Effector memory CD4-positive, alpha-beta T cell (primary cell): ENCODE measurements around the gene USP9X.
"Not testable (repeated sequence)": the region's sequence is repeated elsewhere in the genome, so short reads cannot be mapped to it uniquely, and the experiment has no call there.

Source experiments
- DNase-seq, 3 donors: peaks; one replicate each; pipeline ENCODE4 v3.0.0-alpha.2; 2020
- H3K27ac ChIP-seq: 2 replicates; pipeline ENCODE4 v1.7.0; 2013; ENCODE audit warnings: mild to moderate bottlenecking, low read length, moderate library complexity; ENCODE audit not compliant: insufficient read depth, poor library complexity, severe bottlenecking
- H3K27me3 ChIP-seq: replicated peaks from 2 replicates; pipeline ENCODE4 v1.7.0; 2013; ENCODE audit warnings: mild to moderate bottlenecking, low read length; ENCODE audit not compliant: insufficient read depth, control insufficient read depth, poor library complexity, severe bottlenecking
- H3K36me3 ChIP-seq: 2 replicates; pipeline ENCODE4 v1.7.0; 2013; ENCODE audit warnings: mild to moderate bottlenecking, low read length, moderate library complexity; ENCODE audit not compliant: control insufficient read depth, insufficient read depth
- H3K4me1 ChIP-seq: 2 replicates; pipeline ENCODE4 v1.7.0; 2013; ENCODE audit warnings: low read length, mild to moderate bottlenecking; ENCODE audit not compliant: control insufficient read depth, insufficient read depth, poor library complexity, severe bottlenecking
- H3K4me3 ChIP-seq: 2 replicates; pipeline ENCODE4 v1.7.0; 2013; ENCODE audit warnings: low read length, low read depth, mild to moderate bottlenecking; ENCODE audit not compliant: insufficient read depth, poor library complexity, severe bottlenecking
- H3K9me3 ChIP-seq: 2 replicates; pipeline ENCODE4 v1.7.0; 2013; ENCODE audit warnings: mild to moderate bottlenecking, low read length, moderate library complexity; ENCODE audit not compliant: control insufficient read depth

The USP9X gene

GRCh38 chrX:41224605-41225004, 139.4 kb downstream of the USP9X start:
- Histone ChIP-seq H3K4me3 (no peak overlapping the region), H3K27ac (no peak overlapping the region), H3K36me3 (peaks cover 43% of the 10 kb centered on the region), H3K9me3 (no peaks in the 10 kb centered on the region), H3K4me1 (no peaks in the 10 kb centered on the region), H3K27me3 (no peaks in the 10 kb centered on the region)
- DNase-seq, result no peak

GRCh38 chrX:41233988-41234387, 148.7 kb downstream of the USP9X start:
- no peak for DNase-seq
- no peak overlapping the region for H3K4me3 ChIP-seq
- no peak overlapping the region for H3K27ac ChIP-seq
- H3K4me1 ChIP-seq, result no peaks in the 10 kb centered on the region
- peaks cover 28% of the 10 kb centered on the region for H3K36me3 ChIP-seq
- no peaks in the 10 kb centered on the region for H3K9me3 ChIP-seq
- H3K27me3 ChIP-seq, result no peaks in the 10 kb centered on the region

- not testable (repeated sequence) for DNase-seq, H3K27ac ChIP-seq, H3K4me3 ChIP-seq, H3K4me1 ChIP-seq, H3K9me3 ChIP-seq, H3K27me3 ChIP-seq
- H3K36me3 ChIP-seq, result peaks cover 26% of the 10 kb centered on the region
Observed at GRCh38 chrX:41234471-41234870, 149.2 kb downstream of the USP9X start.

- no peak overlapping the region for H3K27ac ChIP-seq
- H3K4me1 ChIP-seq, result no peaks in the 10 kb centered on the region
- peaks cover 23% of the 10 kb centered on the region for H3K36me3 ChIP-seq
- H3K4me3 ChIP-seq, result no peak overlapping the region
- H3K27me3 ChIP-seq, result no peaks in the 10 kb centered on the region
- DNase-seq, result no peak
- H3K9me3 ChIP-seq, result no peaks in the 10 kb centered on the region
Observed at GRCh38 chrX:41234962-41235361, 149.7 kb downstream of the USP9X start.

- H3K27me3 ChIP-seq, result no peaks in the 10 kb centered on the region
- DNase-seq, result no peak
- no peak overlapping the region for H3K4me3 ChIP-seq
- H3K9me3 ChIP-seq, result no peaks in the 10 kb centered on the region
- no peak overlapping the region for H3K27ac ChIP-seq
- H3K4me1 ChIP-seq, result no peaks in the 10 kb centered on the region
- H3K36me3 ChIP-seq, result peaks cover 12% of the 10 kb centered on the region
Observed at GRCh38 chrX:41236629-41237028, 151.4 kb downstream of the USP9X start.

GRCh38 chrX:41240509-41240908, 155.3 kb downstream of the USP9X start:
- Histone ChIP-seq H3K4me3 (no peak overlapping the region), H3K9me3 (no peaks in the 10 kb centered on the region), H3K27ac (no peak overlapping the region), H3K36me3 (no peaks in the 10 kb centered on the region), H3K27me3 (no peaks in the 10 kb centered on the region), H3K4me1 (no peaks in the 10 kb centered on the region)
- DNase-seq, result no peak

DNA sequence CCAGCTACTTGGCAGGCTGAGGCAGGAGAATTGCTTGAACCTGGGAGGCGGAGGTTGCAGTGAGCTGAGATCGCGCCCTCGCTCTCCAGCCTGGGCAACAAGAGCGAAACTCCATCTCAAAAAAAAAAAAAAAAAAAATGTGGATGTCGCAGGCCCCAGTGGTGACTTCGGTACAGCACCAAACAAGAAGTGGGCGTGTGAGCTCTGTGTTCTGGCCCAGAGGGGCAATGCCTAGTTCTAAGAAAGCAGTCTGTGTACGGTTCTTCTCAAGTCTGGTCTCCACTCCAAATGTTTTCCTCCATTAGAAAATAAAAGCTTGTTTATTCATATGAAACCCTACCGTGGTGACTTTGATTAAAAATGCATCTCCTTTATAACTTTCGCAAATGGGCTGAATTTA, 156.7 kb downstream of the USP9X start:
- Histone ChIP-seq H3K27ac (no peak overlapping the region), H3K4me3 (no peak overlapping the region), H3K36me3 (no peaks in the 10 kb centered on the region), H3K27me3 (no peaks in the 10 kb centered on the region), H3K9me3 (no peaks in the 10 kb centered on the region), H3K4me1 (no peaks in the 10 kb centered on the region)
- no peak for DNase-seq

DNA sequence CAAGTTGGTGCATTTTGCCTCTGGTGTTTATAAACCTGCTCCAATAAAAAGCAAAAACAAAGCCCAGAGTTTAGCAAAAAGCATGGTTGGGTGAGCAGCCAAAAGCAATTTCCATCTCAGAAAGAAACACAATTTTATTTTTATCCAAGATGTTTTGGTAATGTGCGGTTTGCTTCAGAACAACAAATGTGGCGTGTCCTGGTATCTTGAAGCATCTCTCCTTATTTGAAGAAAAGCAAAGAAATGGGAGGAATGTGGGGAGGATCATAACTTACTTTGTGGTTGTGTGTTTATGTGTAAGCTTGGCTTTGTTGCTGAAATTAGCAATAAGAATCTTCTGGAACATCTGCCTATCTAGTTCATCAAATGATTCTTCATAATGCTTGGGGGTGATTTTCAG, 160.4 kb downstream of the USP9X start:
- H3K4me3 ChIP-seq, result no peak overlapping the region
- no peaks in the 10 kb centered on the region for H3K9me3 ChIP-seq
- no peaks in the 10 kb centered on the region for H3K4me1 ChIP-seq
- no peak for DNase-seq
- no peaks in the 10 kb centered on the region for H3K27me3 ChIP-seq
- no peak overlapping the region for H3K27ac ChIP-seq
- no peaks in the 10 kb centered on the region for H3K36me3 ChIP-seq

GRCh38 chrX:41250867-41251266, 165.6 kb downstream of the USP9X start:
- Histone ChIP-seq H3K27me3 (no peaks in the 10 kb centered on the region), H3K4me3 (no peak overlapping the region), H3K27ac (no peak overlapping the region), H3K4me1 (no peaks in the 10 kb centered on the region), H3K9me3 (no peaks in the 10 kb centered on the region), H3K36me3 (no peaks in the 10 kb centered on the region)
- DNase-seq, result no peak

- Histone ChIP-seq H3K27ac (no peak overlapping the region), H3K4me3 (no peak overlapping the region), H3K27me3 (no peaks in the 10 kb centered on the region), H3K9me3 (no peaks in the 10 kb centered on the region), H3K36me3 (no peaks in the 10 kb centered on the region), H3K4me1 (no peaks in the 10 kb centered on the region)
- no peak for DNase-seq
Observed at GRCh38 chrX:41257801-41258200, 172.6 kb downstream of the USP9X start.

DNA sequence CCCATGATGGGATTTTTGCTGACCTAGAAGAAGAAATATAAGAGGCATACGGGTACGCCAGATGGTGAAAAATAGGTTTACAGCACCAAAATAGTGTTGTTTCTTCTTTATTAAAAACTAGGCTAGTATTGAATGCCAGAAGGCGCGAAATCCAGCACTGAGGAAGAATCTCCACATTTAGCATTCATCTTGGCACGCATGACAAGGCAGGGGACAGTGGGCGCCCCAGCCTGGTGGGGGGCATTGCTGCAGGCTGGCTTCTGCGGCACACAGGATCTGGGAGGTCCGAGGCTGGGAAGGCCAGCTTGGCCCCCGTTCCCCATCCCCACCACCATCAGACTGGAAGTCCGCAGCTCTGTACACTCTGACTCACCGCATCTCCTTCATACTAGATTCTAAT, 173.0 kb downstream of the USP9X start:
- H3K4me1 ChIP-seq, result no peaks in the 10 kb centered on the region
- no peaks in the 10 kb centered on the region for H3K9me3 ChIP-seq
- DNase-seq, result no peak
- no peak overlapping the region for H3K27ac ChIP-seq
- no peak overlapping the region for H3K4me3 ChIP-seq
- no peaks in the 10 kb centered on the region for H3K36me3 ChIP-seq
- H3K27me3 ChIP-seq, result no peaks in the 10 kb centered on the region
